Stimulated activated CD8-positive, alpha-beta memory T cell treated with anti-CD3 and anti-CD28 coated beads, Interleukin-15, amount 100 ng/mL, for 4 hours (primary cell): ENCODE data around the gene ALDH1A3.

Source experiments
- DNase-seq, 2 donors: peaks; one replicate each; pipeline ENCODE4 v3.0.0-alpha.2; 2020; ENCODE audit warnings: low read depth in 2 of 2

ALDH1A3 gene

GRCh38 chr15:100925480-100925879, 45.8 kb downstream of the ALDH1A3 start:
- no peak for DNase-seq

- no peak for DNase-seq
These were observed 46.6 kb downstream of the ALDH1A3 start for GRCh38 chr15:100926258-100926657.

- DNase-seq: no peak
These were observed 47.5 kb downstream of the ALDH1A3 start for GRCh38 chr15:100926971-100927756.

GRCh38 chr15:100928632-100929280, 49.1 kb downstream of the ALDH1A3 start:
- DNase-seq: no peak

GRCh38 chr15:100929641-100930042, 50.0 kb downstream of the ALDH1A3 start:
- no peak for DNase-seq

- DNase-seq: no peak
These were observed 50.7 kb downstream of the ALDH1A3 start for GRCh38 chr15:100930306-100930848.

GRCh38 chr15:100931143-100931890, 51.7 kb downstream of the ALDH1A3 start:
- no peak for DNase-seq

- no peak for DNase-seq
These were observed 53.2 kb downstream of the ALDH1A3 start for GRCh38 chr15:100932676-100933348.

GRCh38 chr15:100934166-100934565, 54.5 kb downstream of the ALDH1A3 start:
- no peak for DNase-seq

- DNase-seq: no peak
These were observed 55.1 kb downstream of the ALDH1A3 start for GRCh38 chr15:100934726-100935125.

GRCh38 chr15:100937171-100937570, 57.5 kb downstream of the ALDH1A3 start:
- no peak for DNase-seq

- DNase-seq: no peak
These were observed 60.2 kb downstream of the ALDH1A3 start for GRCh38 chr15:100939791-100940190.

GRCh38 chr15:100940767-100941379, 61.2 kb downstream of the ALDH1A3 start:
- DNase-seq: no peak

- DNase-seq: no peak
These were observed 61.9 kb downstream of the ALDH1A3 start for GRCh38 chr15:100941536-100941935.

GRCh38 chr15:100942656-100943425, 63.2 kb downstream of the ALDH1A3 start:
- DNase-seq: no peak

- DNase-seq: no peak
These were observed 64.7 kb downstream of the ALDH1A3 start for GRCh38 chr15:100944244-100944895.

- DNase-seq: no peak
These were observed 65.4 kb downstream of the ALDH1A3 start for GRCh38 chr15:100944986-100945385.

- DNase-seq: no peak
These were observed 68.3 kb downstream of the ALDH1A3 start for GRCh38 chr15:100947760-100948429.

- no peak for DNase-seq
These were observed 68.8 kb downstream of the ALDH1A3 start for GRCh38 chr15:100948430-100948762.

- DNase-seq: no peak
These were observed 70.1 kb downstream of the ALDH1A3 start for GRCh38 chr15:100949691-100950090.
